KG1 (cell line): ENCODE measurements around the gene IL12RB2.
A peak's percentile ranks its signal among the peaks of the same experiment; 100 is the strongest.
"Not testable (repeated sequence)": the region's sequence is repeated elsewhere in the genome, so short reads cannot be mapped to it uniquely, and the experiment has no call there.

Source experiments
- DNase-seq: peaks from one replicate; lab custom pipeline; 2025; lab: John Stamatoyannopoulos, UW

The IL12RB2 gene

DNA sequence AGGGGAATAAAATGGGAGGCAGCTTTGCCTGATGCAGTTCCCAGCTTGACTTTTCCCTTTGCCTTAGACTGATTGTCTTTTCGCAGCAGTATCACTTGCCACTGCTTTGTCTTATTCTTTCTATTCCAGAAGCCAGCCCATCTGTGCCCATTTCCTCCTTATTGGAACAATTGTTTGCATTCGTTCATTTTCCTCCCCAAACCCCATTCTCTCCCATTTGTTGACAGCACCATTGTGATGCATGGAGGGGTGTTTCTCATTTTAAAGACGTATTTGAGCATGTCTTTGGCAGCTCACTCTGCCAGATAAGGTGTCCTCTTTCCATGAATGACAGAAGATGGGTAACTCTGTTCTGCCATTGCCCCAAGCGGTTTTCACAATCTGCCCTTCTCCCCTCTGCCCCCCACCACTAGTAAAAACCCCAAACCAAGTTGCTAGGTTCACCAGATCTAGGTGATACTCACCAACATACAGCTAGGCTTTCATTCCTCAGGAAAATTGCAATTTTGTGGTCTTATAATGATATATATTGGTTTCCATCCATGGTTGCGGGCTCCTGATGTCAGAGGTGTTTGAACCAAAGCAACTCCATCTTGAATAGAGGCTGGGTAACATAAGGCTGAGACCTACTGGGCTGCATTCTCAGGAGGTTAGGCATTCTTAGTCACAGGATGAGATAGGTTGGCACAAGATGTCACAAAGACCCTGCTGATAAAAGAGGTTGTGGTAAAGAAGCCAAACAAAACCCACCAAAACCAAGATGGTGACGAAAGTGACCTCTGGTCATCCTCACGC, 91.7 kb downstream of the IL12RB2 start:
- DNase-seq: no peak

DNA sequence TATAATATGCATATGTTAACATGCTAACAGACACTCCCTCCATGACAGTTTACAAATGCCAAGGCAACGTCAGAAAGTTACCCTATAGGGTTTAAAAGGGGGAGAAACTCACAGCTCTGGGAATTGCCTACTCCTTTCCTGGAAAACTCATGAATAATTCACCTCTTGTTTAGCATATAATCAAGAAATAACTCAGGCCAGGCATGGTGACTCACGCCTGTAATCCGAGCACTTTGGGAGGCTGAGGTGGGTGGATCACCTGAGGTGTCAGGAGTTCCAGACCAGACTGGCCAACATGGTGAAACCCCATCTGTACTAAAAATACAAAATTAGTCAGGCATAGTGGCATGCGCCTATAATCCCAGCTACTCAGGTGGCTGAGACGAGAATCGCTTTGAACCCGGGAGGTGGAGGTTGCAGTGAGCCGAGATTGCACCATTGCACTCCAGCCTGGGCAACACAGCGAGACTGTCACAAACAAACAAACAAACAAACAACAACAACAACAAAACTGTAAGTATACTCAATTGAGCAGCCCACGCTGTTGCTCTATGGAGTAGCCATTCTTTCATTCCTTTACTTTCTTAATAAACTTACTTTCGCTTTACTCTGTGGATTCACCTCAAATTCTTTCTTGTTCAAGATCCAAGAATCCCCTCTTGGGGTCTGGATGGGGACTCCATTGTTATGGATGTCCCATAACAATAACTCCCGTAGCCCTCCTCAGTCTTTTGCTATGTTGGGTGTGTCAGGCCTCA, 92.5 kb downstream of the IL12RB2 start:
- not testable (repeated sequence) for DNase-seq

DNA sequence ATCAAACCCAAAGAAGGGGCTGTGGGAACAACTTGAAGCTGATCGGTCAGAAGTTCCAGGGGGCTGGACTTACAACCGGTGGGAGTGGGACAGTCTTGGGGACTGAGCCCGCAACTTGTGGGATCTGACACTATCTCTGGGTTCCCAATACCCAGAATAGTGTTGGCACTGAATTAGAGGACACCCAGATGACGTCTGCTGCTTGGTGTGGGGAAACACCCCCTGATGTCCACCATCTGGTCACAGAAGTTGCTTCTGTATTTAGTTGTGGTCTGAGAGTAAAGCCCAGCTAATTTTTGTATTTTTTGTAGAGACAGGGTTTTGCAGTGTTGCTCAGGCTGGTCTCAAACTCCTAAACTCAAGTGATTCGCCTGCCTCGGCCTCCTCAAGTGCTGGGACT, 93.8 kb downstream of the IL12RB2 start:
- DNase-seq: no peak

DNA sequence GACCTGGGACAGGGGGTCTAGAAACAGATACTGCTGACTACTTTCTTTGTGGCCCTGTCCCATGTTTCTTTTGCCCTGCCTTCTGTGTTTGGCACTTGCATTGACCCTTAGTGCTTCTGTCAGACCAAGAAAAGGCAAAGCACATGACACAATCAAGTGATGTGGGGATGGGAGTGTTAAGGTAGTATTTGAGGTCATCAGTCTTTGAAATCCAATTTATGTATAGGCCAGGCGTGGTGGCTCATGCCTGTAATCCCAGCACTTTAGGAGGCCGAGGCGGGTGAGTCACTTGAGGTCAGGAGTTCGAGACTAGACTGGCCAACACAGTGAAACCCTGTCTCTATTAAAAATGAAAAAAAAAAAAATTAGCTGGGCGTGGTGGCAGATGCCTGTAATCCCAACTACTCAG, 96.5 kb downstream of the IL12RB2 start:
- no peak for DNase-seq

DNA sequence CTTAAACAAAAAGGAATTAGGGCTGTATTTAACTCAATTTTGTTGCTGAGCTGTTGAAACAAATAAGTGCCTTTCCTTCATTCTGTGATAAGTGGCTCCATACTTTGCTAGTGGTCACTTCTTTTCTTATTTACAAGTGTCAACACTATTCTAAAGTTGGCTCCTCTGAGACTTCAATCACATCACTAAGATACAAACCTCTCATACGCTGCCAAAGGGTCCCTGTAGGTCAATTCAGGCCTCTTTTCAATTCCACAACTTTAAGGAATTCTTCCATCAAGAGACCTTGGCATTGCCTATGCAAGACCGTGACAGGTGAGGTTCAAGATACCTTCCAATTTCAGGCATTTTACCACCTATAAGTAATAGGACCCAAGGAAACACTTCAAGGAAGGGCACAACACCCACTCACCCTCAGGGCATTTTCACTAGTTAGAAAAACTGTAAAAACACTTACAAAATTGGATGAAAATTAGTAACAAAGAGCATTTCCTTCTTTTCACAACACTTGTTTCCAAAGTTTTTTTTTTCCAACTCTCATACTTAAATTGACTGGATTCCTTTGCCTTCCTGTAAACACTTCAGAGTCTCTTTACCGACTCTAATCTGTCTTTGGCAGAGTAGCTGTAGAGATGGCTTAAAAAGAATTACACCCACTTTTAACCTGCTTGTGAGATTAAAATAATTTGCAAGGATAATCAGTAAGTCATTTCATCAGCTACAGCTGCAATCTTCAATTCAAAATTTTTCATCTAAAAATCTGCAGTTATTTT, 98.0 kb downstream of the IL12RB2 start:
- no peak for DNase-seq

DNA sequence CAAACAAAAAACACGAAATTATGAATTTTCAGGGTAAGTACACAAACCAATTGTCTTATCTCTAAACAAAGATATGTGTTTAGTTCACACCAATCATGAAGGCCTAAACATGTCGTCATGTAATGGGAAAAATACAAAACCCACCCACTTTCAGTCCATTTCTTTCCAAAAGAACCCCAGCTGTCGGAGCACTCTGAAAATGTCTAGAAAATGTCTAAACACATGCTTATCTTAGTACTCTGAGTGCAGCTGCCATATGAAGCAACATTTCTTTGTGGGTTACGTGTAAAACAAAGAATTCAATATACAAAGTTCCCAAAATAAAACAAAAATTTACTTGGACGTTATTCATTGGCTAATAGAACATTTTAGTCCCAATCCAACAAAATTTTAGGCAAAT, 99.8 kb downstream of the IL12RB2 start:
- DNase-seq: no peak

DNA sequence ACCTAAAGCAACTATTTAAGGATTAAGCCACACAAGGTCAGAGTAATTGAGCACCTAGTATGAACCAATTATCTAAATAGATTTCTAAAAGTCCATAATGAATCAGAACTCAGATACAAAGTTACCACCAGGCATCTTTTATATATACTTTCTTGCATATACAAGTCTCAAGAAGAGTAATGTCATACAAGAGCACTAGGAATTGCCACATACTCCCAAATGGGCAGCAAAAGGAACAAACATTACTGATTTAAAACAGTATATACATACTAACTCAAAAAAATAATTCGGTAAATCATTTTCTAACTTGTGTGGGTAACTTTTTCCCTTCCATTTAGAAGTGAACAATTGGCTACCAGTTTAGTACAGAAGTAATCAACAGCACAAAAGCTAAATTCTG, 100.5 kb downstream of the IL12RB2 start:
- DNase-seq: no peak

DNA sequence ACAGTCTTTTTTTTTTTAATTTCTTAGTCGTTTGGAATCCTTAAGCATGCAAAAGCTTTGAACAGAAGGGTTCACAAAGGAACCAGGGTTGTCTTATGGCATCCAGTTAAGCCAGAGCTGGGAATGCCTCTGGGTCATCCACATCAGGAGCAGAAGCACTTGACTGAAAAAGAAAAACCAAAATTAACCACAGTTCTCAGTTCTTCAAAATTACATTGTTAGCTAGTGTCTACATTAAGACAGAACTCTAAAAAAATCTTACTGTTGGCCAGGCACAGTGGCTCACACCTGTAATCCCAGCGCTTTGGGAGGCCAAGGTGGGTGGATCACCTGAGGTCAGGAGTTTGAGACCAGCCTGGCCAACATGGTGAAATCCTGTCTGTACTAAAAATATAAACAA, 105.4 kb downstream of the IL12RB2 start:
- not testable (repeated sequence) for DNase-seq

DNA sequence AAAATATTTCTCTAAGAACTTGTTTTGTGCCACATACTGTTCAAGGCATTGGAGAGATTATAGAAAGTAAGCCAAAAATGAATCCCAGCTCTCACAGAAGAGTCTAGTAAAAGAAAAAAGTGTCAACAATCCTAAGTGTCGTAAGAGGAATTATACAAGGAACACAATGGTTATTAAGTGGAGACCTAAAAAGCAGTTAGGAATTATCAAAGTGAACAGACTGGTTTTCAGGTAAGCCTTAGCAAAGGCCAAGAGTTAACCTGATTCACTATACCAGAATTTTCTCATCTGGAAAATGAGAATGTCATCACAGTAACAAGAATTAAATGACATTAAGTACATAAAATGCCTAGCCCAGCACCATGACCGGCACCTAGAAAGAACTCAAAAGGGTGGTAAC, 106.9 kb downstream of the IL12RB2 start:
- no peak for DNase-seq

DNA sequence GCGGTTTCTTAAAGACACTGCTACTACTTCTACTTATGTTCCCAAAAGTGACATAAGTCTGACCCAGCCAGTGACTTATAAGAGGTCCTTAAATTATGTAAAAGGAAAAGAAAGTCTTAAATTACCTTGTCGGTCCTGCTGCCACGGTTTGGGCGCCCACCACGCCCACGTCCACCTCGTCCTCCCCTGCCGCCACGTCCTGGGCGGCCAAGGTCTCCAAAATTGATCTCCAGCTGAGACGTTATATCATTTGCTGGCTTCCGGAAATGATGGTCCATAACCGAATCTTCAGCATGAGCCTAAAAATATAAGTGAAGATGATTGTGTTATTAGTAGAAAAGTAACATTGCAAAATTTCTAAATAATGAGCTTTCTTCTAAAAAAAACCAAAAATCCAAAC, 107.4 kb downstream of the IL12RB2 start:
- no peak for DNase-seq

DNA sequence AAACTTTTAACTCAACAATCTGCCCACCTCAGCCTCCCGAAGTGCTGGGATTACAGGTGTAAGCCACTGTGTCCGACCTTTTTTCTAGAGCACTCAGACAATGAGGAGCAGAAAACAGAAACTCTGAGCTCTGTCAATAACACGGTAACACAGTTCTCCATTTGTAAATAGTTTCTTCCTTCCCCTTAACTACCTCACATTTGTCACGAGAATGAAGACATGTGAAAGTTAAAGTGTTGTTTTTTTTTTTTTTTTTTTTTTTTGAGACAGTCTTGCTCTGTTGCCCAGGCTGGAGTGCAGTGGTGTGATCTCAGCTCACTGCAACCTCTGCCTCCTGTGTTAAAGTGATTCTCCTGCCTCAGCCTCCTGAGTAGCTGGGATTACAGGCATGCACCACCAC, 110.1 kb downstream of the IL12RB2 start:
- DNase-seq: not testable (repeated sequence)

DNA sequence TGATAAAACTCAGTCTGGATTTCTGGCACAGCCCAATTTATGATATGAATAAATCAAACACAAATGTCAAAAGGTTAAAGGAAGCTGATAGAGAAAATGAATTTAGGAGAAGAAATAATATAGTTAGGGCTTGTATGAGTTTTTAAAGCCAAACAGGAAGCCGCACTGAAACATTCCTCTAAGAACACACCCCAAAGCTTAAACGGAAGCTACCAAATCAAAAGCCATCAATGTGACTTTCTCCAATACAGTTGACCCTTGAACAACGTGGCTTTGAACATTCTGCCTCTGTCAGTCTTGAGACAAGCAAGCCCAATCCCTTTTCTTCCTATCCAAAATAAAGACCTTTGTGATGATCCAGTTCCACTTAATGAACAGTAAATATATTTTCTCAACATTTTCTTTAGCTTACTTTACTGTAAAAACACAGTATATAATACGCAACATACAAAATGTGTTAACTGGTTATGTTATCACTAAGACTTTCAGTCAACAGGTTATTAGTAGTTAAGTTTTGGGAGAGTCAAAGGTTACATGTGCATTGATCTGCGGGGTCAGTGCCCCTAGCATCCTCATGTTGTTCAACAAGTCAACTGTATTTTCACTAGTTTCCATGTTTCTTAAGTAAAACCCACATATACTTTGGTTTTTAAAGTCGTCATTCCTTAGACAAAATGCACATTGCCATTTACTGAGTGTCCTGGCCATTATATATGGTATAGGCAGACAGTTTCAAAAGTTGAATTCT, 111.3 kb downstream of the IL12RB2 start:
- no peak for DNase-seq

DNA sequence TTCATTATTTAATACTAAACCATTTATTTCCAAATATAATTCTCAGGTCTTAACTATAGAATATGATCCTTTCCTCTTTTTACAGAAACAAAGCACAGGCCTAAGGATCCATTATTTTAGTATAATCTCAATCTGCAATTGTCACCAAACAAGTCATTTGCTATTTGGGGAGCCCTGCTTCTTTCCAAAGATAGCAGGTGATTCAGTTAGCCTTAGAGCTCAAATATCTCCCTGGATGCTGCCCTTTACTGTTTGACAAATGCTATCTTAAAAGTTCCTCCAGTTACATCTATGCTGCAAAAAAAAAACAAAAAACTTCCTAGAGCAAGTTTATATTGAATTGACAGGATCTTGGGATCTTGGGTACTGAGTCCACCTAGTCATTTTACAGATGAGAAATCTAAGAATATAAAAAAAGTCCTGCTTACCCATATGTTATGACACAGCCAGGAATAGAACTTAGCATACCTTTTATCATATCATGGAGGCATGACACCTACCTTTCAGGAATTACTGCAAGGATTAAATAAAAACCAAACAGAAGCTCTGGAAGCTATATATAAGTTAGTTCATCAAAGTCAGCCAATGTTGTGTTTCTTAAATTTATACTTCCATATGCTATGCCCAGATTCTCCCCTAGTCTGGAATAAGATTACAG, 113.3 kb downstream of the IL12RB2 start:
- no peak for DNase-seq

DNA sequence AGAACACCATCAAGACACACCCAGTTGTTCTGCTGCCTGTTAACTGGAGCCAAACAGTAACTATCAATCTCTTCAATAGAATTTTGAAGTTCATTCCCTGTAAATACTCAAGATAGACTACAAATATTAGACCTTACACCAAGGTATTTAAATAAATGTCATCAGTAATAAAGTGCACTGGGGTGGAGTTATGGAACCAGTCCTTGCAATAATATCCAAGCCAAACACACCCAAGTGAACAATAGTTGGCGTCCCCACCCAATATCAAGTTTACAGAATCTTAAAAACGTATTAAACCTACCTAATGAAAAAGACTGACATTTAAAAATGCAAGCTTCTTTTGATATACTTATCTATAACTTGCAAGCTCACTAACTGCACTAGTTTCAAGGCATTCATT, 119.8 kb downstream of the IL12RB2 start:
- DNase-seq: no peak

DNA sequence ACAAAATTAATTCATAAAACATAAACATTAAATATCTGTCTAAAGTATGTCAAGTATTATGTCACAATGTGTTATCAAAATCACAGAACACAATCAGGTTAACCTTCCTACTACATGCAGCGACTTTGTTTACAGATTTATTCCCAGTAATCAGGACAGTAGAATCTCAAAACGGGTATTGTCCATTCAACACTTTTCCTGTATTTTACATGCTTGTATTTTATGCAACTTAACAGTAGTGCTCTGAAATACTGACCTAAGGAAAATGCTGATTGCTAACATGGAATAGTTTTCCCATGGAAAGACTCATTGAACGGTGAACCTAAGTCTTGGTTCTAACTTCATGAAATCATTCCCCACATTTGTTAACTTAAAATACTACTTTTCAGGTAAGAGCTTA, 120.3 kb downstream of the IL12RB2 start:
- DNase-seq: no peak

DNA sequence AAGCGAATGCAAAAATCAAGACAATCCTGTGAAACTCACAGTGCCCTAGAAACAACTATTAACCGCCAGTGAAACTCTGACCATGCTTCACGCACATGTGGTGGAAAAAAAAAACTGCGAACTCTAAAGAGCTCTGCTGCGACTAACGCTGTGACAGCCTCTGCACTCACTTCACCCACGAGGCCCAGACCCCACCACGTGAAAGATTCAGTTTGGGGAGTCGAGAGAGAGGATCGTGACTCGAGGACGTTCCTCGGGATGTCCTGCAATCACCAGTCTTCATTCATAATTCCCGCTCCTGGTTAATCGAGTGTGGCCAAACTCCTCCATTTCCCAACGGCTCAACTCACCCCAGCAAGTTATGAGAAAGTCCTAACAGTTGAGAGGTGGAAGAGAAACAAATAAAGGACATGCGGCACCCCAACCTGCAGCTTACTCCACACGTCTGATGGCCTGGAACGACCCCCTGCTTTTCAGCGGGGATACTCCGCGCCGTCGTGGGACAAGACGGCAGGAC, 121.4 kb downstream of the IL12RB2 start:
- no peak for DNase-seq

DNA sequence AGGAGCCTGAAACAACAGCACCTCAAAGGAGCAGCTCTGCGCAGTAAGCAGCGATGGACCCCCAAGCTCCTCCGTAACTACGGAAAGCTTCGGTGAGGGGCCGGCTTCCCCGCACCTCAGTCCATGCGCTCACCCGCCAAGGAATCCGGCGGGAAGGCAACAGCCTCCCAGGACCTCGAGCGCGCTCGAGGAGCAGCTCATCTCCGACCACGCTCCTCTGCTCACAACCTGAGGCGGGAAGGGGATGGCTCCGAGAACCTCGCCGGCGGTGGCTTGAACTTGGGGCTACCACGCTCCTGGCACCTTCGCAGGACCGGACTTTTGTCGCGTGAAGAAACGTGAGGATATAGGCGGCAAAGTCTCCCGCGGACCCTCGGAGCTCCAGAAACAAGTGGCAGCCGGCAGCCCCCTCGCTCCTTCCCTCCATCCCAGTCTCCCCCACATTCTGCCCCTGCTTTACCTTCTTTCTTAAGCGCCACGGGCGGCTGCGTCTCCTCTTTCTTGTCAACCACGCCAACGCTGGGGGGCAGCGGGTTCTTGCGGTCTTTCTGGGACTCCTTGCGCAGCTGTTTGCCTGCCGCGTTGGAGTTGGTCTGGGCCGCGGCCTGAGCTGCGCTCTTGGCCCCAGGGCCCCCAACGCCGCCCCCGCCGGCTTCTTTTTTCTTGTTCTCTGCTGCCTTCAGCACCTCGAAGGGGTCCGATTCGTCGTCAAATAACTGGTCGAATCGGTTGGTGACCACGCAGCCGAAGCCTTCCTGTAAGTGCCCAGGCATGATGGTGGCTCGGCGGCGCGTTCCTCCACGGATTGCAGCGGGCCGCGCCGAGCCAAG, 122.1 kb downstream of the IL12RB2 start:
- no peak for DNase-seq

DNA sequence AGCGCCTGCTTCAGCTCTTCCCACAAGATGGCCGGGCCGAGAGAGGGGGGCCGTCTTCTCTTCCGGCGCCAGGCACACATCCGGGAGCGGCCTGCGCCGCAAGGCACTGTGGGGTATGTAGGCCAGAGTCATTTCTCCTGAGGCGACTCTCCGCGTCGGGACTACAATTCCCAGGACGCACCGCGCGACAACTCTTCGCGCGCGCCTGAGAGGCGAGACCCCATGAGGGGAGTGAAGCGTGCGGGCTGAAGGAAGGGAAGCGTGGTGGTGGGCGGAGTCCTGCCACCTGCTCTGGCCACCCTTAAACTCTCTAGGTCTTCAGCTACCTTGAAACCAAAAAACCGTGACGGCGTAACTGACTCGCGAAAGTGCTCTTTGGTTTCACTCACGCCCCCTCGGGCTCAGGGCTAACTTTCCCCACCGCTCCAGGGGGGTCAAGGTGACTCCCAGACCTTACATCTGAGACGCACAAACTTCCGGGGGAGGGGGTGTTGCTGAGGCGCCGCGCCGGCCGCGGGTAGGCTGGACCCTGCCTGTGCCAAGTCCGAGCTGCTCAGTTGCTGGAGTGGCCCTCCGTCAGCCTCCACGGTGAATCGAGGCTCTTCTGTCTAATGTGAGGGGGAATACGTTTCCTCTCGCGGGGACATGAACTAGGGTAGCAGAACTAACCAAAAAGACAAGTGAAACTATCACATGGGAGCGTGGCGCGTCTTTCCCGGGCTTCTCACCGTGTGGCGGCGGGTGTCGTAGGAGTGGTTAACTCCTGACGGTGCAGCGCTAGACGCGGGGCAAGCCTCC, 122.9 kb downstream of the IL12RB2 start, which contains the start of gene SERBP1:
Gene SERBP1, minus strand, starts transcription at position 45 of the 798 bp plus-strand sequence. CDS start 102 bp downstream, outside the sequence.
- DNase-seq: peak; percentile 95

DNA sequence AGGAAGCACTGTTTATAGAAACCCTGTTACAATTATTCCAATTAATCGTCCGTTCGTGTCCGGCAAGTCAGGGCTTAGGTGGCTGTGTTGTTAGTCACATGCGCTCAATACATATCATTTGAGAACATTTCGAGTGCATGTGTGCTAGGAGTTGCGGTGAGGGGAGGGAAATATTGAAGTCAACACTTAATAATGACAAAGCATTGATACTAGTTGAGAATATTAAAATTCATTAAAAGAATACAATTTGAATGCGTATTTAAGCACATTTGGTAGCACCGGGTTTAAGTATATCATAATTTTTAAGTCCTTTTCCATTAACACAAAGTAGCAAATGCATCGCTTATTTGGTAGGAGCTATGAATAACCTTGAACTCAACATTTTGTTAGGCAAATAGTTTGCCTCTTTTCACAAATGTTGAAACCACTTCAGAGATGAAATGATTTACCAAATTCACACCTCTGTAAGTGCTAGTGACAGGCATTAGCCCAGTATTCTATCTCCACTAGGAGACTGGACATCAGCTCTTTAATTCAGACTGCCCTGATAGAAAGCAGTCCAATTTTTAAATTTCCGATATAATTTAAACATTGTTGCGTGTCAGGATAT, 123.6 kb downstream of the IL12RB2 start:
- DNase-seq: no peak
